Measurements from ENCODE around the gene PGLYRP1.

DNA sequence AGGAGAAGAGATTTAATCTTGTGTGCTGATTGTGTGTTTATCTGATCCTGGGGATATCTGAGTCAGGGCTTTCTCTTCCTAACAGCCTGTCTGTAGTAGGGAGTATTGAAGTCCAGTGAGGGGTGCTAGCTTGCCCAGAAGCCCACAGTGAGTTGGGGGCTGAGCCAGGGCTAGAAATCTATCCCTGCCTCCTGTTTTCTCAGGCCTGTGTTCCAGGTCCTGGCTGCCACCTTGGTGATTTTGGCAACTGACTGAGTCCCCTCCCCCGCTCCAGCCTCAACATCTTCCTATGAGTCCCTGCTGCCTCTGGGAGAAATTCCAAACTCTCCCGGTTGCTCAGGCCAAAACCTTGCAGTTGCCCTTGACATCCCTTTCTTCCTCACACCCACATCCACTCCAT is 41.5 kb downstream of the PGLYRP1 start:
- TF ChIP-seq CTCF (IDR thresholded peaks at IDR 0.05; ENCODE audit: low read depth, low read length, missing input control) (no peak), SP1 (IDR thresholded peaks at IDR 0.05) (no peak), RAD21 (IDR thresholded peaks at IDR 0.05) (no peak), EGR1 (IDR thresholded peaks at IDR 0.05; ENCODE audit: low read depth in 2 of 2) (no peak), TAF1 (conservative IDR thresholded peaks at IDR 0.05) (no peak), ATF3 (IDR thresholded peaks at IDR 0.05) (no peak), YY1 (IDR thresholded peaks at IDR 0.05) (no peak), RXRA (IDR thresholded peaks at IDR 0.05) (no peak), HNF4G (IDR thresholded peaks at IDR 0.05) (no peak), GABPA (IDR thresholded peaks at IDR 0.05 in 1 of 2, conservative IDR thresholded peaks at IDR 0.05 in 1 of 2) (no peak), FOXA1 (IDR thresholded peaks at IDR 0.05) (no peak)
- TF ChIP-seq, protein P1, sequence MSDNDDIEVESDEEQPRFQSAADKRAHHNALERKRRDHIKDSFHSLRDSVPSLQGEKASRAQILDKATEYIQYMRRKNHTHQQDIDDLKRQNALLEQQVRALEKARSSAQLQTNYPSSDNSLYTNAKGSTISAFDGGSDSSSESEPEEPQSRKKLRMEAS (IDR thresholded peaks at IDR 0.05): no peak
- TF ChIP-seq, protein P2, sequence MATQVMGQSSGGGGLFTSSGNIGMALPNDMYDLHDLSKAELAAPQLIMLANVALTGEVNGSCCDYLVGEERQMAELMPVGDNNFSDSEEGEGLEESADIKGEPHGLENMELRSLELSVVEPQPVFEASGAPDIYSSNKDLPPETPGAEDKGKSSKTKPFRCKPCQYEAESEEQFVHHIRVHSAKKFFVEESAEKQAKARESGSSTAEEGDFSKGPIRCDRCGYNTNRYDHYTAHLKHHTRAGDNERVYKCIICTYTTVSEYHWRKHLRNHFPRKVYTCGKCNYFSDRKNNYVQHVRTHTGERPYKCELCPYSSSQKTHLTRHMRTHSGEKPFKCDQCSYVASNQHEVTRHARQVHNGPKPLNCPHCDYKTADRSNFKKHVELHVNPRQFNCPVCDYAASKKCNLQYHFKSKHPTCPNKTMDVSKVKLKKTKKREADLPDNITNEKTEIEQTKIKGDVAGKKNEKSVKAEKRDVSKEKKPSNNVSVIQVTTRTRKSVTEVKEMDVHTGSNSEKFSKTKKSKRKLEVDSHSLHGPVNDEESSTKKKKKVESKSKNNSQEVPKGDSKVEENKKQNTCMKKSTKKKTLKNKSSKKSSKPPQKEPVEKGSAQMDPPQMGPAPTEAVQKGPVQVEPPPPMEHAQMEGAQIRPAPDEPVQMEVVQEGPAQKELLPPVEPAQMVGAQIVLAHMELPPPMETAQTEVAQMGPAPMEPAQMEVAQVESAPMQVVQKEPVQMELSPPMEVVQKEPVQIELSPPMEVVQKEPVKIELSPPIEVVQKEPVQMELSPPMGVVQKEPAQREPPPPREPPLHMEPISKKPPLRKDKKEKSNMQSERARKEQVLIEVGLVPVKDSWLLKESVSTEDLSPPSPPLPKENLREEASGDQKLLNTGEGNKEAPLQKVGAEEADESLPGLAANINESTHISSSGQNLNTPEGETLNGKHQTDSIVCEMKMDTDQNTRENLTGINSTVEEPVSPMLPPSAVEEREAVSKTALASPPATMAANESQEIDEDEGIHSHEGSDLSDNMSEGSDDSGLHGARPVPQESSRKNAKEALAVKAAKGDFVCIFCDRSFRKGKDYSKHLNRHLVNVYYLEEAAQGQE (IDR thresholded peaks at IDR 0.05): no peak
- TF ChIP-seq, protein P3, sequence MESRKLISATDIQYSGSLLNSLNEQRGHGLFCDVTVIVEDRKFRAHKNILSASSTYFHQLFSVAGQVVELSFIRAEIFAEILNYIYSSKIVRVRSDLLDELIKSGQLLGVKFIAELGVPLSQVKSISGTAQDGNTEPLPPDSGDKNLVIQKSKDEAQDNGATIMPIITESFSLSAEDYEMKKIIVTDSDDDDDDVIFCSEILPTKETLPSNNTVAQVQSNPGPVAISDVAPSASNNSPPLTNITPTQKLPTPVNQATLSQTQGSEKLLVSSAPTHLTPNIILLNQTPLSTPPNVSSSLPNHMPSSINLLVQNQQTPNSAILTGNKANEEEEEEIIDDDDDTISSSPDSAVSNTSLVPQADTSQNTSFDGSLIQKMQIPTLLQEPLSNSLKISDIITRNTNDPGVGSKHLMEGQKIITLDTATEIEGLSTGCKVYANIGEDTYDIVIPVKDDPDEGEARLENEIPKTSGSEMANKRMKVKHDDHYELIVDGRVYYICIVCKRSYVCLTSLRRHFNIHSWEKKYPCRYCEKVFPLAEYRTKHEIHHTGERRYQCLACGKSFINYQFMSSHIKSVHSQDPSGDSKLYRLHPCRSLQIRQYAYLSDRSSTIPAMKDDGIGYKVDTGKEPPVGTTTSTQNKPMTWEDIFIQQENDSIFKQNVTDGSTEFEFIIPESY (IDR thresholded peaks at IDR 0.05): no peak

Measured in liver (tissue), 3 donors.